Measurements from ENCODE around the gene LCN6. TPM values are rescaled to one million over a fixed set of nuclear protein-coding genes. Genes with fewer than 3 reads are reported as not detected.
A peak's percentile ranks its signal among the peaks of the same experiment; 100 is the strongest.

Gene LCN6
- total and polyA plus RNA-seq, 7 donors = 0.44 to 15.0 (median 10.7) TPM

DNA sequence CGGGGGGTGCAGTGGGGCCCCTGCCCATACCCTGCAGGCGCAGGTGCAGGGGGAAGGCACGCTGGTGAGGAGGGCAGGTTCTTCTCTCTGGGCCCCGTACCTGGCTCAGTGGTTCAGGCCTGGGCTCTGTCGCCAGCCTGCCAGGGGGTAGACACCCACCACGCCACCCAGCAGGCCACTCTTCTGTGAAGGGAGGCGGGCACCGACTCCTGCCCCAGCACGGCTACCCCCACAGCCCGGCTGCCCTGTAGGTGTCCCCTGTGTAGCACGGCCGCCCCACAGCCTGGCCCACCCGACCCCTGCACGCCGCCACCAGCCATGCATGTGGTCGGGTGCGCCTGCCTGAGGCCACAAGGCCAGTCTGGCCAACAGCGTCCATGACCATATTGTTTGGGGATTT is 1.7 kb downstream of the LCN6 start:
- WGBS, 3 donors = 88 to 92% (median 89%) methylated on average over 17 to 18 of the region's 18 CpGs
- Histone ChIP-seq H3K36me3 (ENCODE audit: insufficient read depth in 1 of 2, low read depth in 1 of 2) (no peaks in the 10 kb centered on the region), H3K27ac (no peak overlapping the region), H3K4me1 (no peaks in the 10 kb centered on the region), H3K27me3 (ENCODE audit: insufficient read depth in 3 of 3, low read length in 2 of 3) (peaks cover 0 to 29% (median 12%) of the 10 kb centered on the region in 3 donors), H3K9me3 (no peaks in the 10 kb centered on the region), H3K4me3 (no peak overlapping the region)
- TF ChIP-seq, protein P1, sequence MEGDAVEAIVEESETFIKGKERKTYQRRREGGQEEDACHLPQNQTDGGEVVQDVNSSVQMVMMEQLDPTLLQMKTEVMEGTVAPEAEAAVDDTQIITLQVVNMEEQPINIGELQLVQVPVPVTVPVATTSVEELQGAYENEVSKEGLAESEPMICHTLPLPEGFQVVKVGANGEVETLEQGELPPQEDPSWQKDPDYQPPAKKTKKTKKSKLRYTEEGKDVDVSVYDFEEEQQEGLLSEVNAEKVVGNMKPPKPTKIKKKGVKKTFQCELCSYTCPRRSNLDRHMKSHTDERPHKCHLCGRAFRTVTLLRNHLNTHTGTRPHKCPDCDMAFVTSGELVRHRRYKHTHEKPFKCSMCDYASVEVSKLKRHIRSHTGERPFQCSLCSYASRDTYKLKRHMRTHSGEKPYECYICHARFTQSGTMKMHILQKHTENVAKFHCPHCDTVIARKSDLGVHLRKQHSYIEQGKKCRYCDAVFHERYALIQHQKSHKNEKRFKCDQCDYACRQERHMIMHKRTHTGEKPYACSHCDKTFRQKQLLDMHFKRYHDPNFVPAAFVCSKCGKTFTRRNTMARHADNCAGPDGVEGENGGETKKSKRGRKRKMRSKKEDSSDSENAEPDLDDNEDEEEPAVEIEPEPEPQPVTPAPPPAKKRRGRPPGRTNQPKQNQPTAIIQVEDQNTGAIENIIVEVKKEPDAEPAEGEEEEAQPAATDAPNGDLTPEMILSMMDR (IDR thresholded peaks at IDR 0.05) = no peak
- ATAC-seq (no peak), DNase-seq (peak in 1 of 2 donors; percentile 15)
- intact Hi-C loops (cut with DNase I) = no loop called here

DNA sequence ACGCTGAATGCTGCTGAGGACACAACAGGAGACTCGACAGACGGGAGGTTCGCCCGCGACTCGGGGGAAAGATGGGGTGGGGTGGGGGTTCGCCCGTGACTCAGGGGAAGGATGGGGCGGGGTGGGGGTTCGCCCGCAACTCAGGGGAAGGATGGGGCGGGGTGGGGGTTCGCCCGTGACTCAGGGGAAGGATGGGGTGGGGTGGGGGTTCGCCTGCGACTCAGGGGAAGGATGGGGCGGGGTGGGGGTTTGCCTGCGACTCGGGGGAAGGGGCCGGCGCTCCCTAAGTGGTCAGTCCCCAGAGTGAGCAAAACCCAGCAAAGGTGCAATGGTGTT is 2.2 kb downstream of the LCN6 start:
- DNase-seq = no peak
- ATAC-seq = no peak
- Histone ChIP-seq H3K27ac (no peak overlapping the region), H3K9me3 (no peaks in the 10 kb centered on the region), H3K4me1 (no peaks in the 10 kb centered on the region), H3K27me3 (ENCODE audit: insufficient read depth in 3 of 3, low read length in 2 of 3) (peaks cover 0 to 34% (median 12%) of the 10 kb centered on the region in 3 donors), H3K36me3 (ENCODE audit: insufficient read depth in 1 of 2, low read depth in 1 of 2) (no peaks in the 10 kb centered on the region), H3K4me3 (no peak overlapping the region)
- 66 to 70% (median 68%) methylated on average over 16 to 22 of the region's 22 CpGs for WGBS, 3 donors
- TF ChIP-seq, protein P1 (IDR thresholded peaks at IDR 0.05) = no peak
- intact Hi-C loops (cut with DNase I) = no loop called here

DNA sequence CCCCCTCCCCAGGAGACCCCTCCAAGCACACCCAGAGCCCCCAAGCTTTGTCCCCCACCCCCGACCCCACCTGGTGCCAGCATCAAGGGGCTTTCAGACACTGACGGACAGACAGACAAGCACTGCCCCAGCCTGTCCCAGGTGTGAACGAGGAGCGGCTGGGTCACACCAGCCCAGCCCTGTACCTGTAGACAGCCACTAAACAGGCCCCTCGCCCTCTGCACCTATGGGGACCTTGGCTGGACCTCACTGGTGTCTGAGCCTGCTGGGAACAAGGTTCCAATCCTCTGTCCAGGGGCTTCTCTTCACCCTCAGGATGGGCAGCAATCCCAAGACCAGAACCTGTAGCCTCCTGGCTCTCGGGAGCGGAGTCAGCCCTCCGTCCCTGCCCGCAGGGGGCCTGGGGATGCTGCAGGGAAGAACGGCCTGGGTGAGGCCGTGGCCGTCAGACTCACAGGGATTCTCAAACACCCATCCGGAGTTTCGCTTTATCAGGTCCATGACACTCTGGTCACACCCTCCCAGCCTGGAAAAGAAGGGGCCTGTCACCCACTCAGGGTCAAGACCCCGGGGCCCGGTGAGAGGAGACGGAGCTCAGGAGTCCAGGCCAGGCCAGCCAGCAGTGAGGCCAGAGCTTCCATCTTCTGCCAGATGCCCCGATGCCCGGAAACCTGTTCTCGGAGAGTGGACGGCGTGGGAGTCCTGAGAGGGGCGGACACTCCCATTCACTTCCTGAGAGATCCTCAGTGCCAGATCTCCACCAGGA is 2.8 kb downstream of the LCN6 start:
- H3K9me3 ChIP-seq = no peaks in the 10 kb centered on the region
- intact Hi-C loops (cut with DNase I) = no loop called here
- WGBS, 3 donors = 70 to 75% (median 74%) methylated on average over 20 to 23 of the region's 23 CpGs
- peaks cover 0 to 39% (median 15%) of the 10 kb centered on the region in 3 donors for H3K27me3 ChIP-seq (ENCODE audit: insufficient read depth in 3 of 3, low read length in 2 of 3)
- H3K4me3 ChIP-seq = no peak overlapping the region
- no peaks in the 10 kb centered on the region for H3K4me1 ChIP-seq
- ATAC-seq (peak in 1 of 4 donors; percentile 28), DNase-seq (peak in 1 of 2 donors; percentile 22)
- TF ChIP-seq, protein P1 (IDR thresholded peaks at IDR 0.05) = no peak
- H3K36me3 ChIP-seq (ENCODE audit: insufficient read depth in 1 of 2, low read depth in 1 of 2) = no peaks in the 10 kb centered on the region
- H3K27ac ChIP-seq = no peak overlapping the region

DNA sequence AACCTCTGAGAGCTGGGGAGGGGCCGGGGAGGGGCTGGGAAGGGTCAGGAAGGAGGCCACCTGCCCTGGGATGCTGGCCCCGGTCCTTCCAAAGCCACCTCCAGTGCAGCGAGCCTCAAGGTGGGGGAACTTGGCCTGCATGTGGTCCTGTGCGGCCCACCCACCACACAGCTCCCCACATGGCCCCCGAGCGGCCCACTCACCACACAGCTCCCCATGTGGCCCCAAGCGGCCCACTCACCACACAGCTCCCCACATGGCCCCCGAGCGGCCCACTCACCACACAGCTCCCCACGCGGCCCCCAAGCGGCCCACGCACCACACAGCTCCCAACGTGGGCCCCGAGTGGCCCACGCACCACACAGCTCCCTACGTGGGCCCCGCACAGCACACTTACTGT is 3.6 kb downstream of the LCN6 start:
- ATAC-seq = no peak
- H3K4me1 ChIP-seq = no peaks in the 10 kb centered on the region
- DNase-seq = peak in 1 of 2 donors; percentile 9

More for the DNA sequence above, 3.6 kb downstream of the LCN6 start:
- Histone ChIP-seq H3K27ac (no peak overlapping the region), H3K9me3 (no peaks in the 10 kb centered on the region), H3K4me3 (no peak overlapping the region), H3K36me3 (ENCODE audit: insufficient read depth in 1 of 2, low read depth in 1 of 2) (no peaks in the 10 kb centered on the region), H3K27me3 (ENCODE audit: insufficient read depth in 3 of 3, low read length in 2 of 3) (peaks cover 0 to 39% (median 16%) of the 10 kb centered on the region in 3 donors)
- intact Hi-C loops (cut with DNase I) = no loop called here
- WGBS, 3 donors = 90 to 92% (median 91%) methylated on average over 15 to 18 of the region's 18 CpGs
- TF ChIP-seq, protein P1 (IDR thresholded peaks at IDR 0.05) = no peak

All from psoas muscle (tissue), 8 donors.